GM04503 (cell line): ENCODE measurements around the gene MRPL22.
"Not testable (repeated sequence)": the region's sequence is repeated elsewhere in the genome, so short reads cannot be mapped to it uniquely, and the experiment has no call there.

Experiments used
- DNase-seq: peaks from one replicate; pipeline ENCODE4 v3.0.0-alpha.2; 2012; ENCODE audit warnings: low read depth

MRPL22 gene

GRCh38 chr5:154997746-154998145 is 56.9 kb downstream of the MRPL22 start:
- DNase-seq, result no peak

GRCh38 chr5:154999865-155000264 is 59.0 kb downstream of the MRPL22 start:
- DNase-seq, result no peak

- DNase-seq, result no peak
Observed at GRCh38 chr5:155001523-155001922, 60.6 kb downstream of the MRPL22 start.

GRCh38 chr5:155002722-155003121 is 61.8 kb downstream of the MRPL22 start:
- not testable (repeated sequence) for DNase-seq

- DNase-seq, result no peak
Observed at GRCh38 chr5:155004138-155004744, 63.4 kb downstream of the MRPL22 start.

GRCh38 chr5:155006265-155006664 is 65.4 kb downstream of the MRPL22 start:
- not testable (repeated sequence) for DNase-seq

GRCh38 chr5:155008669-155009068 is 67.8 kb downstream of the MRPL22 start:
- DNase-seq, result no peak

- no peak for DNase-seq
Observed at GRCh38 chr5:155010881-155011280, 70.0 kb downstream of the MRPL22 start.

GRCh38 chr5:155013526-155013925 is 72.7 kb downstream of the MRPL22 start, which contains the start of gene KIF4B:
TSS of gene KIF4B (plus strand) at chr5:155013755. CDS start at chr5:155013860, 105 bp downstream.
- no peak for DNase-seq

- no peak for DNase-seq
Observed at GRCh38 chr5:155015239-155015638, 74.4 kb downstream of the MRPL22 start.

GRCh38 chr5:155017610-155018009 is 76.7 kb downstream of the MRPL22 start:
- DNase-seq, result no peak
